Osteoblast (primary cell): ENCODE measurements around the gene BIN1. TPM values are rescaled to one million over a fixed set of nuclear protein-coding genes. Genes with fewer than 3 reads are reported as not detected.

Experiments
- DNase-seq: peaks from one replicate; pipeline ENCODE4 v3.0.0; 2011; ENCODE audit warnings: low spot score, mixed read lengths; ENCODE audit not compliant: insufficient read length; ENCODE audit errors: missing footprints
- H2AFZ ChIP-seq: 2 replicates; pipeline ENCODE4 v1.6.0; 2011; ENCODE audit warnings: mild to moderate bottlenecking, low read length
- H3K27ac ChIP-seq: 2 replicates; pipeline ENCODE4 v1.5.1; 2011; ENCODE audit warnings: mild to moderate bottlenecking, low read depth, low read length, moderate library complexity
- H3K27me3 ChIP-seq: 2 replicates; pipeline ENCODE4 v1.6.0; 2012; ENCODE audit warnings: mild to moderate bottlenecking, control low read depth, inconsistent platforms, low read length, moderate library complexity; ENCODE audit not compliant: insufficient read depth
- H3K36me3 ChIP-seq: 2 replicates; pipeline ENCODE4 v1.5.1; 2011; ENCODE audit warnings: mild to moderate bottlenecking, low read length, control low read depth, moderate library complexity; ENCODE audit not compliant: insufficient read depth
- H3K4me1 ChIP-seq: 2 replicates; pipeline ENCODE4 v1.5.1; 2011; ENCODE audit warnings: mild to moderate bottlenecking, low read length, control low read depth, moderate library complexity; ENCODE audit not compliant: insufficient read depth
- H3K4me2 ChIP-seq: 2 replicates; pipeline ENCODE4 v1.6.0; 2011; ENCODE audit warnings: mild to moderate bottlenecking, low read length; ENCODE audit not compliant: insufficient read depth
- H3K4me3 ChIP-seq: fragments of 200-600 bp; sonication (generic); 3 replicates; pipeline ENCODE4 v1.5.1; 2012; ENCODE audit warnings: mild to moderate bottlenecking, low read length, inconsistent platforms; ENCODE audit not compliant: insufficient read depth
- H3K79me2 ChIP-seq: 2 replicates; pipeline ENCODE4 v1.6.0; 2012; ENCODE audit warnings: mild to moderate bottlenecking, low read length, control low read depth, inconsistent platforms; ENCODE audit not compliant: insufficient read depth
- H3K9me3 ChIP-seq: 2 replicates; pipeline ENCODE4 v1.5.1; 2011; ENCODE audit warnings: low read depth, low read length, control low read depth
- H4K20me1 ChIP-seq: 2 replicates; pipeline ENCODE4 v1.6.0; 2012; ENCODE audit warnings: mild to moderate bottlenecking, low read length, control low read depth; ENCODE audit not compliant: insufficient read depth
- CTCF ChIP-seq: IDR thresholded peaks from 2 replicates; pipeline ENCODE4 v1.5.1; 2011; ENCODE audit warnings: mild to moderate bottlenecking, low read depth, low read length, moderate library complexity; ENCODE audit errors: extremely low read depth
- total RNA-seq: library from RNA; depleted of rRNA; stranded (reverse); fragments of >200 nt; gene quantifications from 2 replicates; pipeline ENCODE4 v1.2.3, GENCODE V29; 2012

The BIN1 gene
- total RNA-seq, 1 donor, result 85.4 TPM

GRCh38 chr2:127001751-127002150 lies 105.2 kb downstream of the BIN1 start:
- Histone ChIP-seq H3K4me1 (no peaks in the 10 kb centered on the region), H3K9me3 (no peaks in the 10 kb centered on the region), H3K27ac (no peak overlapping the region), H3K79me2 (no peaks in the 10 kb centered on the region), H3K36me3 (no peaks in the 10 kb centered on the region), H2AFZ (no peak overlapping the region), H3K4me3 (no peak overlapping the region), H3K4me2 (no peak overlapping the region), H3K27me3 (peaks cover 6% of the 10 kb centered on the region), H4K20me1 (no peaks in the 10 kb centered on the region)
- no peak for DNase-seq
- TF ChIP-seq CTCF, result no peak

- Histone ChIP-seq H4K20me1 (no peaks in the 10 kb centered on the region), H3K4me2 (no peak overlapping the region), H3K36me3 (no peaks in the 10 kb centered on the region), H3K9me3 (no peaks in the 10 kb centered on the region), H3K79me2 (no peaks in the 10 kb centered on the region), H3K4me3 (no peak overlapping the region), H2AFZ (no peak overlapping the region), H3K4me1 (no peaks in the 10 kb centered on the region), H3K27ac (no peak overlapping the region), H3K27me3 (peaks cover 6% of the 10 kb centered on the region)
- DNase-seq, result no peak
- no peak for TF ChIP-seq CTCF
Measured at GRCh38 chr2:127000937-127001336, 106.0 kb downstream of the BIN1 start.

GRCh38 chr2:127000194-127000593 lies 106.8 kb downstream of the BIN1 start:
- Histone ChIP-seq H3K4me1 (no peaks in the 10 kb centered on the region), H2AFZ (no peak overlapping the region), H3K4me2 (no peak overlapping the region), H3K27me3 (peaks cover 6% of the 10 kb centered on the region), H3K27ac (no peak overlapping the region), H3K4me3 (no peak overlapping the region), H3K79me2 (no peaks in the 10 kb centered on the region), H4K20me1 (no peaks in the 10 kb centered on the region), H3K9me3 (no peaks in the 10 kb centered on the region), H3K36me3 (no peaks in the 10 kb centered on the region)
- no peak for DNase-seq
- no peak for TF ChIP-seq CTCF

- Histone ChIP-seq H3K36me3 (no peaks in the 10 kb centered on the region), H3K4me2 (no peak overlapping the region), H3K4me1 (no peaks in the 10 kb centered on the region), H3K27ac (no peak overlapping the region), H3K9me3 (no peaks in the 10 kb centered on the region), H4K20me1 (no peaks in the 10 kb centered on the region), H3K27me3 (peaks cover 6% of the 10 kb centered on the region), H3K4me3 (no peak overlapping the region), H2AFZ (no peak overlapping the region), H3K79me2 (no peaks in the 10 kb centered on the region)
- TF ChIP-seq CTCF, result no peak
- no peak for DNase-seq
Measured at GRCh38 chr2:126999106-126999756, 107.7 kb downstream of the BIN1 start.
